SU-DHL-6 (cell line): ENCODE measurements around the gene CLMP.

Experiments used
- H2AFZ ChIP-seq: fragments of 200-600 bp; sonication (generic); 2 replicates; pipeline ENCODE4 v1.6.1; 2014; ENCODE audit warnings: low read depth, mild to moderate bottlenecking, moderate library complexity, mixed read lengths, antibody characterized with exemption, low read length; ENCODE audit not compliant: severe bottlenecking
- H3F3A ChIP-seq: fragments of 200-600 bp; shearing (Covaris generic); 2 replicates; pipeline ENCODE4 v1.6.0; 2016; ENCODE audit warnings: antibody characterized with exemption, mild to moderate bottlenecking; ENCODE audit not compliant: insufficient read depth
- H3K27ac ChIP-seq: fragments of 200-600 bp; sonication (generic); 2 replicates; pipeline ENCODE4 v1.5.1; 2016; ENCODE audit warnings: low read depth, mild to moderate bottlenecking, low read length, moderate library complexity, mixed read lengths
- H3K27me3 ChIP-seq: fragments of 200-600 bp; sonication (generic), shearing (Covaris generic); 2 replicates; pipeline ENCODE4 v1.6.0; 2014; ENCODE audit warnings: mild to moderate bottlenecking, low read length
- H3K36me3 ChIP-seq: fragments of 200-600 bp; sonication (generic); 2 replicates; pipeline ENCODE4 v1.6.1; 2014; ENCODE audit warnings: mild to moderate bottlenecking, low read length, mixed read lengths
- H3K4me2 ChIP-seq: fragments of 300-600, 200-600 bp; shearing (Covaris generic), sonication (generic); 2 replicates; pipeline ENCODE4 v1.6.0; 2014; ENCODE audit warnings: low read length, low read depth, mild to moderate bottlenecking; ENCODE audit not compliant: poor library complexity, severe bottlenecking
- H3K4me3 ChIP-seq: fragments of 200-600 bp; sonication (generic); 2 replicates; pipeline ENCODE4 v1.5.1; 2014; ENCODE audit warnings: antibody characterized with exemption, low read length, mild to moderate bottlenecking, mixed read lengths; ENCODE audit not compliant: insufficient read depth, poor library complexity, severe bottlenecking
- H3K79me2 ChIP-seq: fragments of 200-600 bp; sonication (generic); 2 replicates; pipeline ENCODE4 v1.6.1; 2014; ENCODE audit warnings: mild to moderate bottlenecking, low read length, moderate library complexity; ENCODE audit not compliant: insufficient read depth
- H3K9ac ChIP-seq: fragments of 200-600 bp; sonication (generic); 2 replicates; pipeline ENCODE4 v1.7.0; 2014; ENCODE audit warnings: mild to moderate bottlenecking, low read length
- H3K9me2 ChIP-seq: fragments of 200-600 bp; sonication (generic); replicated peaks from 2 replicates; pipeline ENCODE4 v1.6.1; 2014; ENCODE audit warnings: low read length; ENCODE audit not compliant: insufficient read depth
- H3K9me3 ChIP-seq: fragments of 200-600 bp; sonication (generic); 2 replicates; pipeline ENCODE4 v1.6.1; 2014; ENCODE audit warnings: low read length, mixed read lengths; ENCODE audit not compliant: insufficient read depth
- H4K20me1 ChIP-seq: fragments of 200-600 bp; sonication (generic); 2 replicates; pipeline ENCODE4 v1.6.1; 2014; ENCODE audit warnings: low read depth, mild to moderate bottlenecking, antibody characterized with exemption, low read length, moderate library complexity, mixed read lengths
- EZH2phosphoT487 ChIP-seq: fragments of 200-600 bp; sonication (generic), shearing (Covaris generic); conservative IDR thresholded peaks from 2 replicates; pipeline ENCODE4 v1.6.1; 2018; ENCODE audit warnings: mild to moderate bottlenecking, antibody characterized with exemption, low read length, moderate library complexity, mixed read lengths
- TF ChIP-seq, protein P1 (sequence below): fragments of 200-600 bp; sonication (generic); IDR thresholded peaks from one replicate; pipeline ENCODE4 v1.5.1; 2017; ENCODE audit warnings: antibody characterized with exemption, mild to moderate bottlenecking, low read length, moderate library complexity; ENCODE audit not compliant: insufficient read depth, poor library complexity, severe bottlenecking

CLMP gene

DNA sequence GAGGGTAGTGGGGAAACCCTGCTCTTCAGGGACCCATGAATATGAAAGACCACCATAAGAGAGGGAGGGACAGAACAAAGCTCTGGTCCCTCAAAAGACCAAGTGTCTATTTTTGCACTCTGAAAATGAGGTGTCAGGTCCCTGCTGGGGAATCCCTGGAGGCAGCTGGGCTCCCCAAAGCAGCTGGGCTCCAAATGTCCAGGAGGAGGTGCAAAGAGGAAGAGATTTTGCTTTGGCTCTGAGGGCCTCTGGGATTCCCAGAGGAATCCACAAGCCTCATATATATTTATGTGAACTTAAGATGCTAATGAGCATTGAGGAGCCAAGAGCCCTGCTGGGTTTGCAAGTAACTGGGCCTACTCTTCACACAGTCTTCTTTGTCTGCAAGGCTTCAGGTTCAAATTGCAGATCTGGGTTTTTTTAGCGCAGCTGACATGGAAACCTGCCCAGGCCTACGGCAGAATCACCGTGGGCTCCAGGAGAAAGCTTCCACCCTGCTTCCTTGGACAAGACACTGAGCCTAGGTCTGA lies 26.0 kb downstream of the CLMP start:
- no peaks in the 10 kb centered on the region for H3F3A ChIP-seq
- no peak overlapping the region for H3K4me2 ChIP-seq
- no peaks in the 10 kb centered on the region for H3K79me2 ChIP-seq
- H3K9me3 ChIP-seq: no peaks in the 10 kb centered on the region
- no peak overlapping the region for H3K9ac ChIP-seq
- no peaks in the 10 kb centered on the region for H3K36me3 ChIP-seq
- TF ChIP-seq, protein P1, sequence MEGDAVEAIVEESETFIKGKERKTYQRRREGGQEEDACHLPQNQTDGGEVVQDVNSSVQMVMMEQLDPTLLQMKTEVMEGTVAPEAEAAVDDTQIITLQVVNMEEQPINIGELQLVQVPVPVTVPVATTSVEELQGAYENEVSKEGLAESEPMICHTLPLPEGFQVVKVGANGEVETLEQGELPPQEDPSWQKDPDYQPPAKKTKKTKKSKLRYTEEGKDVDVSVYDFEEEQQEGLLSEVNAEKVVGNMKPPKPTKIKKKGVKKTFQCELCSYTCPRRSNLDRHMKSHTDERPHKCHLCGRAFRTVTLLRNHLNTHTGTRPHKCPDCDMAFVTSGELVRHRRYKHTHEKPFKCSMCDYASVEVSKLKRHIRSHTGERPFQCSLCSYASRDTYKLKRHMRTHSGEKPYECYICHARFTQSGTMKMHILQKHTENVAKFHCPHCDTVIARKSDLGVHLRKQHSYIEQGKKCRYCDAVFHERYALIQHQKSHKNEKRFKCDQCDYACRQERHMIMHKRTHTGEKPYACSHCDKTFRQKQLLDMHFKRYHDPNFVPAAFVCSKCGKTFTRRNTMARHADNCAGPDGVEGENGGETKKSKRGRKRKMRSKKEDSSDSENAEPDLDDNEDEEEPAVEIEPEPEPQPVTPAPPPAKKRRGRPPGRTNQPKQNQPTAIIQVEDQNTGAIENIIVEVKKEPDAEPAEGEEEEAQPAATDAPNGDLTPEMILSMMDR: no peak
- TF ChIP-seq EZH2phosphoT487: no peak
- no peak overlapping the region for H3K4me3 ChIP-seq
- no peak overlapping the region for H2AFZ ChIP-seq
- H3K27me3 ChIP-seq: no peaks in the 10 kb centered on the region
- H3K9me2 ChIP-seq: no peaks in the 10 kb centered on the region
- H3K27ac ChIP-seq: no peak overlapping the region
- no peaks in the 10 kb centered on the region for H4K20me1 ChIP-seq

DNA sequence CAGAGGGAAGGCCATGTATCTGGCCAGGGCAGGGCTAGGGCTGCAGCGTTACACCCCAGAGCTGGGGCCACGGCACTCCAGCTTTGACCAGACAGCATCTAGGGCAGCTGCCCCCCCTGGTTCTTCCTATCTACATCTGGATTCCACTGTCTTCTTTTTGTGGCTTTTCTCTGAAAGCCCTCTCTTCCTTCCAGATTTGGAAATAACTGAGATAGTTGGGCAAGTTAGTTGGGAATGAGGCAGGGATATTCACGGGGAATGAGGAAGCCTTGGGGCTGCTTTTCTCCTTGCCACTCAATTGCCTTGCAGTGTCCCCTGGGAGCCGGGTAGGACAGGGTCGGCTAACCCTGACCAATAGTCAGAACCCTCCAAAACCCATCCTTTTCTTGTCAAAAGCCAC lies 26.8 kb downstream of the CLMP start:
- no peak overlapping the region for H3K4me2 ChIP-seq
- H3K79me2 ChIP-seq: no peaks in the 10 kb centered on the region
- H3K27ac ChIP-seq: no peak overlapping the region
- H3K36me3 ChIP-seq: no peaks in the 10 kb centered on the region
- no peak for TF ChIP-seq EZH2phosphoT487
- TF ChIP-seq, protein P1: no peak
- H3K9me3 ChIP-seq: no peaks in the 10 kb centered on the region
- no peaks in the 10 kb centered on the region for H3K9me2 ChIP-seq
- H3K27me3 ChIP-seq: no peaks in the 10 kb centered on the region
- no peaks in the 10 kb centered on the region for H3F3A ChIP-seq
- H3K9ac ChIP-seq: no peak overlapping the region
- no peak overlapping the region for H2AFZ ChIP-seq
- no peak overlapping the region for H3K4me3 ChIP-seq
- H4K20me1 ChIP-seq: no peaks in the 10 kb centered on the region

DNA sequence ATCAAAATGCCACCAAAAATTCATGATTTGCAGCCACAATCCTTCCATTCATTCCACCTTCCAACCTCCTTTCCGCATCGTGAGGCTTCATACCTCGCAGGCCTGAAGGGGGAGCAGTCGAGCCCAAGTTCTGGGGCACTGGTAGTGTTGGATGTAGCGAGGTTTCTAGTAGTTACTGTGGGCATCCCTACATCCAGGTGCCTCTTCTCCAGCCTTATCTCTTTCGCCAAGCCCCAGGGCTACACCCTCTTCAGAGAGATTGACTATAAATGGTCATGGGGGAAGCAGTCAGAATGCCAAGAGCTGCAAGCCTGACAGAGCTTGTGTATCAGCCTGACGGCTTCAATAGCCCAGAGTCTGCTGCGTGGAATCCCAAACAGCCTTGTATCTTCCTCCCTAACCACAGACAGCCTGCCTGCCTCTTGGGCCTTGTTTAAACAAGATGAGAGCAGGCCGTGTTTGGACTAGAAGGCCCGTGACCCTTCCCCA lies 28.9 kb downstream of the CLMP start:
- no peak overlapping the region for H2AFZ ChIP-seq
- no peak overlapping the region for H3K4me3 ChIP-seq
- H3K79me2 ChIP-seq: no peaks in the 10 kb centered on the region
- H3K27me3 ChIP-seq: no peaks in the 10 kb centered on the region
- H3K36me3 ChIP-seq: no peaks in the 10 kb centered on the region
- no peak overlapping the region for H3K9ac ChIP-seq
- H3F3A ChIP-seq: no peaks in the 10 kb centered on the region
- H4K20me1 ChIP-seq: no peaks in the 10 kb centered on the region
- no peaks in the 10 kb centered on the region for H3K9me2 ChIP-seq
- TF ChIP-seq, protein P1: peak; percentile 49
- no peak for TF ChIP-seq EZH2phosphoT487
- no peak overlapping the region for H3K4me2 ChIP-seq
- H3K9me3 ChIP-seq: no peaks in the 10 kb centered on the region
- H3K27ac ChIP-seq: no peak overlapping the region
